ENCODE data around the gene STS. TPM values are rescaled to one million over a fixed set of nuclear protein-coding genes. Genes with fewer than 3 reads are reported as not detected.

The STS gene
- total RNA-seq, 2 donors from 2014 or later, result 7.2 to 9.5 TPM

DNA sequence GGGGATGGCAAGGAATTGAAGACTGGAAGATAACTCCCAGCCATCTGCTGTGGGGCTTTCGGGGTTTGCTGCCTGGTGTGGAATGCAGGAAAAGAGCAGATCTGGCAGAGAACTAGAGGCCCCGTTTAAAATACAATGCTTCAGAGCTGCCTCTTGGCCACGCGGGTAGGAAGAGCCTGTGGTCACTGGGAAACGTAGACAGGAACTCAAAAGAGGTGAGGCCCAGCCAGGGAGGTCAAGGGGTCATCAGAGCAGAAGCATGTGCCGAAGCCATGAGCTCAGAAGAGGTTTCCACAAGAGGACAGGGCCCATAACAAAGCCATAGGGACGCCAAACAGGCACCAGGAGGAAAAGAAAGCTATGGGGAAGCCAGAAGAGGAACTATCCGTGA, 14.5 kb upstream of the STS start:
- peak; percentile 79 for DNase-seq
- intact Hi-C loops (cut with DNase I), result no loop called here
- ATAC-seq, result peak; percentile 53 to 83

DNA sequence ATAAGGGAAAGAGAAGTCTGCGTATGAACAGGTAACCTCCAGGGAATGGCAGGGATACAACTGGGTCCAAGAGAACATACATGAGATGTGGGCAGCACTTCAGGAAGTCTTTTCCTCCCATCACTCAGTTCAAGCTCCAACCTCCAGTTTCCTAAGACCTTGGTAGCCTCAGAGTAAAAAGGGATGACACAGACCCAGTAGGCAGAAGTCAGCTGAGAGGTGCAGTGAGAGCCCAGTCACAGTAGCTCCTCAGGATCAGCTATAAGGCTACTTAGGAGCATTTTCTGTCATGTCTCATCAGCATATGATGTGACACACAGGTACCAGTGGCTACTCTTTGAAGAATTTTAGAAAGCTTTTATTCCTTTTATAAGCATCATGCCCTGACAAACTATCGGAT, 12.5 kb upstream of the STS start:
- no peak for DNase-seq
- ATAC-seq, result no peak
- intact Hi-C loops (cut with DNase I), result loop anchor here in 1 of 2 donors (5.0 kb wide), 1 partner anchor 792 kb away; the partner anchor contains the start of gene PNPLA4

DNA sequence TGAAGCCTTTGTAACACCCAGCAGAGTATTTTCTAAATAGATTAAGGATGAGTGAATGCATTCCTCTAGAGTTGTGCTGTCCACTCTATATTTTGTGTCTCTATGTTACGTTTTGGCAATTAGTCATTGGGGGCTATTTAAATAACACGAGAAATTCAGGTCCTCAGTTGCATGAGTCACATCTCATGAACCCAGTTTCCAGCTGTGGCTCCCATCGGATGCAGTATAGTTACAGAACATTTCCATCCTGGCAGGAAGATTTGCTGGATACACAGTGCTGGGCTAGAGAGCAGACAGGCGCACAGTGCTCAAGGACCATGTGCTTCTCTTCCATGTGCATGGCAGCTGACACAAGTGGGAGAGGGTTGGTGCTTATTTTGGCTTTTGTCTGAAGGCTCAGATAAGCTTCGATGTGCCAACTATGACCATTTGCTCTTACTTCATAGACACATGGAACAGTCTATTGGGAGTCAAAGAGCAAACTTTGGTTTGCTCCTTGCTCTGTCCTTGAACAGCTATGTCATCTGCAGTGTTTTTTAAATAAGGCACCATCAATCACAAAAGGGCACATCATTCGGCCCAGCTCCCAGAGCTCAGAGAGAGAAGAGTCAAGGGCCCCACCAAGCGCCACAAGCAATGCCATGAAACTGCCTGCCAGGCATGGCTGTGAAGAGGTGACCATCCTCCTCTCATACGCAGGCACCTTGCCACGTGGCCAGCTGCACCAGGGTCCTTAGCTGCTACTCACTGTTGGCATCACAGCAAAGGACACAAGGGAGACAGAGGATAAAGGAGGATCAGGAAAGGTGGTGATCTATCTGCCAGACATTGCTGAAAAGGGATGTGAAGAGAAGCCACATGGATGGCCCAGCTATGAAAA, 8.1 kb upstream of the STS start:
- ATAC-seq, result peak in 1 of 2 donors; percentile 70
- DNase-seq, result no peak
- intact Hi-C loops (cut with DNase I), result loop anchor here in 1 of 2 donors (5.0 kb wide), 1 partner anchor 788 kb away; the partner anchor contains the start of gene PNPLA4

DNA sequence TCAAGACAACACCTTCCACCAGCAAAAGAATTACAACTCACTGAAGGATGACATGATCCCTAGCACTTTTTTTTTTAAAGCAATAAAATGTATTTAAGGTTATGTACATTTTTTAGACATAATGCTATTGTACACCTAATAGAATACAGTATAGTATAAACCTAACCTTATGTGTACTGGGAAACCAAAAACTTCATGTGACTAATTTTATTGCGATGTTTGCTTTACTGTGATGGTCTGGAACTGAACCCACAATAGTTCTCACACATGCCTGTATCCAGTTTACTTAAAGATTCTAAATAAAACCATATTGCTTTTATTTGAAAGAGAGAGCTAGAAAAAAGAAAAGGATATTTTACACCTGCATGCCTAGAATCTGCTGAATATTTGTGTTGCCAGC, 4.4 kb upstream of the STS start:
- DNase-seq (no peak), ATAC-seq (no peak)
- intact Hi-C loops (cut with DNase I), result no loop called here

DNA sequence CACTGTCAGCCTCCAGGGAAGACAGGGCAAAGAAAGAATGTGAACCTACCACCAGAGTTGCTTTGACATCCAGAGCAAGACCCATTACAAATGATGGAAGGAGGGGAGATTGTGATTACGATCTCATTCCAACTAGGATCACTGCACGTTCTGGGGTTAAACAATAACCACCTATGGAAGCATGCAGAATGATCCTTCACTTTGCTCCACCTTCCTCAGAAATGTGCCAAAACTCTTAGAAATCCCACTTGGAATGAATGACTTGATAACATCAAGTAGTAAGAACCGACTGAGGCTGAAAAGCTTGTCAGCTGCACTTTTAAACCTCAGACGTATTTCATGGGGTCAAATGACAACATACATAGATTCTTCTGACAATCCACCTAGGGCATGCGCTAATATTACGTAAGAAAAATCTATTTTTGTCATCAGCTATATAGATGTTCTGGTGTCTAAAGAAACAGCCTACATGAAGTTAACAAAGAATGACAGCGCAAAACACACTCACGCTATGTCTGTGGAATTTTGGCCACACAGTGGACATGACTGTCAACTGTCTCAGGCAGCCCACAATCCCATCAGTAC, 3.5 kb upstream of the STS start:
- DNase-seq (no peak), ATAC-seq (no peak)
- intact Hi-C loops (cut with DNase I), result no loop called here

DNA sequence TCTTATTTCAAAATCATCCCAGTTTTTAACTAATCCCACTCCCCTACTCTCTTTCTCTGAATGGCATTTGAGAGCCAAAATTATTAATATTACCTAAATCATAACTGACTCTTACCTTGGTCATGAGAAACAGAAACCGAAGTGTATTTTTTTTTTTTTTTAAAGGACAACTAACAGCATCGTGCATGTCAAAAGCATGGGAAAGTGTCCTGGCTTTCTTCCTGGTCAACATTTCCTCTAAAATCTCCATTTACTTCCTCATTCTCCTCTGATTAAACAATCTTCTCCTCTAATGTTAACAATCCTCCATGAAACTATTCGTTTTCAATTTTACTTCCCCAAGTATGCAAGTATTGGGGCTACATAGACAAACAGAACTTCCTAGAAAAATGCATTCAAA, 2.1 kb upstream of the STS start:
- no peak for ATAC-seq
- intact Hi-C loops (cut with DNase I), result no loop called here

DNA sequence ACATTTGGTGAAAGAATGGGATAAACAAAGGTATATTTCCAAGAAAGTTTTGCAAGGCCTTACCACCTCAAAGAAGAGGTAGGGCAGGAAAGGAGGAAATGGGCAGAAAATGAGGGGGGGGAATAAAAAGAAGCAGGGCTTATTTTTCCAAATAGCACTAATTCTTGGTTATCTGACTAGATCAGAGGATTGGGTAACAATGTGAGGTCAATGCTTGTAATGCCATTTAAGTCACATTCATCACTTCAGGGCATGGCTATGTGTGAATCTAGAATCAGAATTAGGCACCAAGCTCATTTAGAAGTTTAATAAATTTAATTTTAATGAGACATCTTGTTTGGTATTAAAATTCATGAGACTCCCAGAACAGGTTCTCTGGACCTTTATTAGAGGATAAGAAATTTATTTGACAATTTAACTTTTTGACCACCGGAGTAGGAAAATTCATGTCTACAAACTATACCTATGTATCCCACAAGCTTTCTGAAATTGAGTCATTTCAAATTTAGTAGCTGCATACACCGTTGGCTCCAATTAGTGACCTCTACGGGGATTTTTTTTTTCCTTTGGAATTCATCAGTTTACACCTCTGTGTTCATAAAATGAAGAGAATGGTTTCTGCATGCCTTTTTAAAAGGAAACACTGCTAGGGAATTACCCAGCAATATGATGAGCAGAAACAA, 1.4 kb upstream of the STS start:
- intact Hi-C loops (cut with DNase I), result no loop called here
- DNase-seq, result no peak
- no peak for ATAC-seq

More for the DNA sequence above, 2.1 kb upstream of the STS start:
- no peak for DNase-seq

DNA sequence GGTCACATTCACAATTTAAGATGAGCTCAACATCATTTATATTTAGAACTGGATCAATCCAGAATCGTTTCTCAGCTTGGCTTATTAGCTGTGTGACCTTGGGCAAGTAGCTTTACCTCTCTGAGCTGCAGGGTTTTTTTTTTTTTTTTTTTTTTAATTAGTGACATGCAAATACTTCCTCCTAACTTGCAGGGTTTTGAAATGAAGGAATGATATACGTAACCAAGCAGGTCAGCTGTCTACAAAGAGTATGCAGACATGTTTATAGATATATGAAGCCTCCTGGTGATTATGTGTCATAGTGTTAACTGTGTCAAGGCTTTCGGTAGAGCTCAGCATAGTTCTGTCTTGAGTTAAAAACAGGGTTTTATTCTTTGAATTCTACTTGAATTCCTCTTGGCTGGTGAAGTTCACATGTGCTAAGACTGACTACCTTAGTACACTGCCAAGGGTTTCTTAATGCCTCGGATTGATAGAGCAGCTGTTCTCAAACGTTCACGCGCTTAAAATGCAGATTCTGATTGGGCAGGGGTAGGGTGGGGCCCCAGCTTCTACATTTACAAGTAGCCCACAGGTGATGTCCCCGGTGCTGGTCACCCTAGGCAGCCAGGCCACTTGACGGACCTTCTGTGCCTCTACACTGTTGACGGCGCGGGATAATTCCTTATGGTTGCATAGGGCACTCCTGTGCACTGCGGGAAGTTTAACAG, 654 bp upstream of the STS start:
- ATAC-seq (peak; percentile 7 to 12), DNase-seq (no peak)
- intact Hi-C loops (cut with DNase I), result no loop called here

DNA sequence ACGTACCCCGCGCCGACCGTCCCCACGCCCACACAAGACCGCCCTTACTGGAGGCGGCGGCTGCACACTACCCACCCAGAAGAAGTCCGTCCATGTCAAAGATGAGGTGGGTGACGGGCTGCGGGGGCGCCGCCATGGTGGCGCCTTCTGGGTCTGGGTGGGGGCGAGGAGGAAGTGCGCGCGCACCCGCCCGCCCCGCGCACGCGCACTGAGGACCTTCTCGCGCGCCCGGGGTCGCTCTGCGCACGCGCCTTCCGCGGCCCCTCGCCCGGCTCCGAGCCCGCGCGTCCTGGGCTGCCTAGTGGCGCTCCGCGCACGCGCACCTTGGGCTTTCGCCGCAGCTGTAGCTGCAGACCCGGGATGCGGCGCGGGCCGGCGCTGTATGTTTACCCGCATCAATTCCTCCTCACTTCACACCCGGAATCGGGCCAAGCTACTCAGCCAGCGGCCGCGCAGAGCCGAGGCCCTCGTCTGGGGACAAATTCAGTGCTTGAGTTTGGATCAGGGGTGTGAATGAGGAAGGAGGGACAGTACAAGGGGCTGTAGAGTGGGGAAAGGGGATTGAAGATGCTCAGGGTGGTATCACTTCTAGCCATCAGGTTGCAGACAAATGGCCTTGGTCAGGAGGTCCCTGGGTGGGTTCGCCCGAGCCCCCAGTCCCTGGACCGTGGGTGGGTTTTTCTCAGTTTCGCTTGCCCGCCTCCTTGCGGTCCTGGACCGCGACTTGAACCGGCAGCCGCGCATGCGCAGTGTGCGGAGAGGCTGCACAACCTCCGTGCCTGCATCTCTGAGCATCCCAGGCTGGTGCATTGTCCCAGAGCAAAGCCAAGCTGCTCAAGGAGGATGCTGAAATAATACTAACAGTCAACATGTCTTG, 704 bp downstream of the STS start, which contains the start of gene PUDP:
Gene PUDP, minus strand, starts transcription at position 176 of the 877 bp plus-strand sequence. Its CDS starts 40 bp downstream, at position 136.
- intact Hi-C loops (cut with DNase I), result no loop called here
- ATAC-seq (peak; percentile 95 to 98), DNase-seq (peak; percentile 94)

DNA sequence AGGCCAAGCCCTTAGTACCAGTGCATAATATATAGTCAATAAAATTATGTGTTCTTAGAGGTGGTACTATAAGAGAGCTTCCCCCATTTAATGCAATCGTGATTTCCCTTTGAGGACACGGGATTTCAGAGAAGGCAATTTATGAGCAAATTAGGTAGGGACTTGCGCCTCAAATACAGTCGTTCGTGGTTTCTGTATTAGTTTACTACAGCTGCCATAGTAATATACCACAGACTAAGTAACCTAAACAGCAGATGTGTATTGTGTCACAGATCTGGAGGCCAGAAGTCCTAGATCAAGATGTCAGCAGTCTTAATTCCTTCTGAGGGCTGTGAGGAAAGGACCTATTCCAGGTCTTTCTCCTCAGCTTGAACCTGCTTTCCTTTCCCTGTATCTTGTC, 1.9 kb downstream of the STS start:
- DNase-seq (no peak), ATAC-seq (no peak)
- intact Hi-C loops (cut with DNase I), result no loop called here

DNA sequence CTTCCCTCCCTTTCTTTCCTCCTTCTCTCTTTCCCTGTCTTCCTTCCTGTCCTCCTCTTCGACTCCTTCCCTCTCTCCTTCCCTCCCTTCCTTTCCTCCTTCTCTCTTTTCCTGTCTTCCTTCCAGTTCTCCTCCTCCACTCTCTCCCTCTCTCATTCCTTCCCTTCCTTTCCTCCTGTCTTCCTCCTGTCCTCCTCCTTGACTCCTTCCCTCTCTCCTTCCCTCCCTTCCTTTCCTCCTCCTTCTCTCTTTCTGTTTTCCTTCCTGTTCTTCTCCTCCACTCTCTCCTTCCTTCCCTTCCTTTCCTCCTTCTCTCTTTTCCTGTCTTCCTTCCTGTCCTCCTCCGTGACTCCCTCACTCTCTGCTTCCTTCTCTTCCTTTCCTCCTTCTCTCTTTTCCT, 5.7 kb downstream of the STS start:
- ATAC-seq (no peak), DNase-seq (no peak)
- intact Hi-C loops (cut with DNase I), result no loop called here

DNA sequence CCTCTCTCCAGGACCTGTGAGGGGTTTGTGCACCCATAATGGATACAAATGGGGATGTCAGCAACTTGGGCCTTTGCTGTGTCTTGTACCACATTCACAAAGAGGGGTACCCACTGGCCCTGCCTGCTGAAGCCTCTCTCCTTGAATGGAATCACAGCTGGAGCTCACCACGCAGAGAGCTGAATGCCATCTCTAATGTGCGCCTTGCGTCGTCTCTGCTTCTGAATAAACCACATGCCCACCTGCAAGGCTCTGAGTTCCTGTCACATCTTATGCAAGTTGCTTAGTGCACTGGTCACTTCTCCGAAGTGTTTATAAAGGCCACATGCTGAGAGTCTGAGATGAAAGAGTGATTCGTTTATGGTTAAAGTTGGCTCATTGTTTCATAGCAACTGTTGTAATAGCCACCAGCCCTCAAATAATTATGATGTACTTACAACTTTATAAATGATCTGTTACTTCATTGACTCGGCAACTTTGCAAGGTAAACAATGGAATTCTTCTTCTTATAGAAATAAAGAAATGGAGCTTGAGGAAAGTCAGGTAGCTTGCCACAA, 6.6 kb downstream of the STS start:
- ATAC-seq (no peak), DNase-seq (no peak)
- intact Hi-C loops (cut with DNase I), result no loop called here

DNA sequence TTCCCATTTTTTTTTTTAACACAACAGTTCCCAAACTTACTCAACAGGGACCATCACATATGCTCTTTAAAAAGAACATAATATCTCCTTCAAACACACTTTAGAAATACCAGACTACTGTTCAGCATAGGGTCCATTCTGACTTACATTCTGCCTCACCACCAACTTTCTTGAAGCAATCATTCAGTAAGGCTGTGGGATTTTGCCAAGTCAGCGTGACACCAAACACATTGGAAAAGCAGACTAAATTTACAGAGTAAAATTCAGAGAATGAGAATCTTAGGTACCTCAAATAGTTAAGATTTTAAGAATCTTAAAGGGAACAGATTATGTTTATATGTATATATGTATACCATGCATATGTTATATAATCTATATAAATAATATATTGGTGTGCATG, 7.7 kb downstream of the STS start:
- intact Hi-C loops (cut with DNase I), result no loop called here
- ATAC-seq (no peak), DNase-seq (no peak)

DNA sequence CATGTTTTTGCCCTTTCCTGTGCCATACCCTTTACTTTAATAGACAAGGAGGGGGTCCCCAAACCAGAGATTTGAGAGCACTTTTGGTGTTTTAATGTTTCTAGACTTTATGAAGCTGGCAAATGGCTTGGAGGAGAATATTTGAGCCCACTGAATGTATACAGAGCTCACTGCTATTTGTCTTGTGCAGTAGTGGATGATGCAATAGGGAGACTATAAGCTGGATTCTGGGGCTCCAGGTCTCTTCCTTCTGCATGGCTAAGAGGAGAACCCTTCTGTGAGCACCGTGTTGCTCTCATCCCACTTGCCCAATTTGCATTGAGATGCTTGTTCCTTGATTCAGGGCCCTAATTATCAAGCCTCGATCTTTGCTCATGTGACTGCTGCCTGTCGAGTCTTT, 9.4 kb downstream of the STS start:
- no peak for DNase-seq
- intact Hi-C loops (cut with DNase I), result no loop called here

DNA sequence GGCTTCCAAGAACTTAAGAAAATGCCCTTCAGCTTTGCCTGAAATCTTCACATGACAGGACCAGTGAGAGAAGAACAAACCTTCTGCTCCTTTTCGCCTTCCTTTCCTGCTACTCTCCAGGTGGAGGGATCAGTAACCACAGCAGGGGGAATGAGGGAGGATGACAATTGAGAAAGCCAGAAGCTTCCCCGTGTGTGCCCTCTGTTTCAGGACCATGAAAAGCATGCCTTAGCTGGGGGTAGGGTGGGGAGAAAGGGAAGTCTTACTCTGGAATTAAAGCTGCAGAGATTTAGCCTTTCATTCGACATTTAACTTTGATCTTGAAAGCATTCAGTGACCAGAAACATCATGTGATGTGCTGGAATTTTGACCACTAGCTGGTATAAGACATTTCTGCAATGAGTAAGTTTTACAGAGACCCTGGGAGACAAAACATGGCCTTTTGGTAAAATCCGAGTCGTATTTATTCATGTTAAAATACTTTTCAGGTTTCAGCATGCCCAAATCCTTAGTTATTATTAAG, 11.0 kb downstream of the STS start:
- intact Hi-C loops (cut with DNase I), result no loop called here
- DNase-seq, result no peak
- ATAC-seq, result no peak

More for the DNA sequence above, 9.4 kb downstream of the STS start:
- no peak for ATAC-seq

DNA sequence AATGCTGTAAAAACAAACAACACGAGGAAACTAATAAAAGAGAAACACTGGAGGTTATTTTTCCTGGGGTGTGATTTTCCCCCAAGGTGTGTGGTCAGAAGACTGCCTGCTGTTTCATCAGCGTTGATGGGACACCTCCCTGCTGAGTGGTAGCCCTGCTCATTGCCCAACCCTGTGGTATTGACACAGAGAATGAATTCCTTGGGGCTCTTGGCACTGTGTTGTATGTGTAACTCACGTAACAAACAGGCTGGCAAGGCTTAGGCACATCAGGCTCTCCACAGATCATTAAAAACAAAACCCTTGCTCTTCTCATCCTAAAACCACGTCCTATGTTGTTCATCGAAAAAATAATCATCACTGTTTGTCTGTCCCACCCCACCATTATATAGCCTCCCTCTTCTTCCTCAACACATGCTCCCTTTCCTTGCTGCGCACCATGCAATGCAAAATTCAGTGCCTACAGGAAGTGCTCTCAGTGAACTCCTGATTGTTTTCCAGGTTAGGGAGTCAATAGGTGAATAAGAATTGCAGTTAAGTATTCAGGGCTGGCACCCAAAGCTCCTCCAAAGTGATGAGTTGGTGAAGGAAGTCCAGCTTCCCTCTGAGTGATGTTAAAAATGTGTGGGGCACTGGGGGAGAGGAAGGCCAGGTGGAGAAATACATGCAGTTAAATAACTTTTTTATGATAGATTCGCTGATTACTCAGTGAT, 11.8 kb downstream of the STS start:
- peak in 1 of 2 donors; percentile 67 for ATAC-seq
- intact Hi-C loops (cut with DNase I), result no loop called here
- DNase-seq, result no peak

DNA sequence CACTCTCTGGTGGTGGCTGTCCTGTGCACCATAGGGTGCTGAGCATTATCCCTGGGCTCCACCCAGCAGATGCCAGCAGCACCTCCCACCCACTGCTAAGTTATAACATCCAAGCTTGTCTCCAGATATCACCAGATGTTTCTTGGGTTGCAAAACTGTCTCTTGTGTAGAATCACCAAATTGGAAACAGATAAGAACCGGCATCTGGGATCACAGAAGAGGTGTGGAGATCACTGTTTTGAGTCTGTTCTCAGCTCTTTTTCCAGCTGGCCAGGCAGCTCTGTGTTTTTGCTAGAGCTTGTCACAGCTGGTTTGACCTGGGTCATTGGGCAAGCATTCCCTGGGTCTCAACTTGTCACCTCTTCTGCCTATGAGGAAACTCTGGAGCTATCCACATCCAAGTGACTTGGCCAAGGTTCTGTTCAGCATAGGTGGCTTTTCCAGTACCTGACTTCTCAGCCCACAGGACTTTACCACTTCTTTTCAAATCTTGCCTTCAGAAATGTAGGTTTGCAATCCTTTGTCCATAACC, 15.7 kb downstream of the STS start:
- no peak for ATAC-seq
- intact Hi-C loops (cut with DNase I), result no loop called here
- DNase-seq, result no peak
